Keratinocyte (primary cell): ENCODE data around the gene PTDSS2. TPM values are rescaled to one million over a fixed set of nuclear protein-coding genes. Genes with fewer than 3 reads are reported as not detected.

Experiments
- DNase-seq: peaks from one replicate; pipeline ENCODE4 v3.0.0-alpha.2; 2011; ENCODE audit warnings: low read depth, missing footprints, low spot score
- FAIRE-seq: peaks from 2 replicates; lab custom pipeline; 2011; peaks lifted over from hg19 to GRCh38; lab: Jason Lieb, UNC
- H2AFZ ChIP-seq: 2 replicates; pipeline ENCODE4 v1.6.0; 2012; ENCODE audit warnings: low read length, control low read depth, inconsistent platforms; ENCODE audit not compliant: control insufficient read depth
- H3K27ac ChIP-seq: 2 replicates; pipeline ENCODE4 v1.5.1; 2011; ENCODE audit warnings: low read length; ENCODE audit not compliant: control insufficient read depth, insufficient read depth
- H3K27me3 ChIP-seq: 3 replicates; pipeline ENCODE4 v1.6.0; 2011; ENCODE audit warnings: low read length; ENCODE audit not compliant: control insufficient read depth, insufficient read depth; ENCODE audit errors: extremely low read depth
- H3K36me3 ChIP-seq, 2 experiments: 2 replicates in 1 of 2; 3 replicates in 1 of 2; pipeline ENCODE4 v1.5.1; 2011; ENCODE audit warnings: low read length in 2 of 2, mild to moderate bottlenecking in 1 of 2; ENCODE audit not compliant: control insufficient read depth in 2 of 2, insufficient read depth in 2 of 2; ENCODE audit errors: extremely low read depth in 1 of 2
- H3K4me1 ChIP-seq: 3 replicates; pipeline ENCODE4 v1.5.1; 2011; ENCODE audit warnings: low read length; ENCODE audit not compliant: control insufficient read depth, insufficient read depth; ENCODE audit errors: extremely low read depth
- H3K4me2 ChIP-seq: 3 replicates; pipeline ENCODE4 v1.6.0; 2011; ENCODE audit warnings: low read depth, low read length; ENCODE audit not compliant: control insufficient read depth, insufficient read depth; ENCODE audit errors: extremely low read depth
- H3K4me3 ChIP-seq, 3 experiments: fragments of 200-600 bp in 1 of 3; sonication (generic) in 1 of 3; 2 replicates in 2 of 3; 3 replicates in 1 of 3; pipeline ENCODE4 v1.5.1; 2011 to 2016; ENCODE audit warnings: low read length in 3 of 3, mild to moderate bottlenecking in 3 of 3, control low read depth in 2 of 3, inconsistent platforms in 1 of 3, low read depth in 1 of 3, mixed read lengths in 1 of 3, mixed run types in 1 of 3, moderate library complexity in 1 of 3; ENCODE audit not compliant: control insufficient read depth in 2 of 3, insufficient read depth in 2 of 3; ENCODE audit errors: extremely low read depth in 1 of 3
- H3K79me2 ChIP-seq: 2 replicates; pipeline ENCODE4 v1.6.0; 2012; ENCODE audit warnings: low read length; ENCODE audit not compliant: control insufficient read depth, insufficient read depth
- H3K9ac ChIP-seq: 3 replicates; pipeline ENCODE4 v1.6.0; 2011; ENCODE audit warnings: low read length; ENCODE audit not compliant: control insufficient read depth, insufficient read depth; ENCODE audit errors: extremely low read depth
- H3K9me1 ChIP-seq: 3 replicates; pipeline ENCODE4 v1.6.0; 2011; ENCODE audit warnings: low read length; ENCODE audit not compliant: control insufficient read depth, insufficient read depth; ENCODE audit errors: extremely low read depth
- H3K9me3 ChIP-seq: 2 replicates; pipeline ENCODE4 v1.5.1; 2012; ENCODE audit warnings: low read depth, low read length; ENCODE audit not compliant: control insufficient read depth
- H4K20me1 ChIP-seq: 3 replicates; pipeline ENCODE4 v1.6.0; 2011; ENCODE audit warnings: low read length; ENCODE audit not compliant: control insufficient read depth, insufficient read depth; ENCODE audit errors: extremely low read depth
- EZH2 ChIP-seq: IDR thresholded peaks from one replicate; pipeline ENCODE4 v1.6.1; 2012; ENCODE audit warnings: inconsistent platforms, mild to moderate bottlenecking, low read length, moderate library complexity
- dilution Hi-C: fragments of 300-500 bp; cut with MboI; formaldehyde crosslinking; loops from one replicate; pipeline ENCODE4 v1.7.0; 2020; ENCODE audit warnings: low sequenced_read_pairs; ENCODE audit not compliant: extremely low pct_ligation_motif_present
- polyA plus RNA-seq, 5 experiments: library from polyadenylated mRNA; depleted of rRNA in 3 of 5; stranded (reverse) in 3 of 5; stranded (forward) in 1 of 5; unstranded in 1 of 5; fragments of >200 nt; gene quantifications; 1 replicate in 1 of 5; 2 replicates in 3 of 5; 3 replicates in 1 of 5; pipeline versions ENCODE4 v1.2.1 to v1.2.3, GENCODE V29; 2011 to 2012; ENCODE audit warnings: missing spikeins in 2 of 5, low read depth in 1 of 5, low replicate concordance in 1 of 5
- TF ChIP-seq, protein P1 (sequence below), 3 experiments: IDR thresholded peaks in 1 of 3; conservative IDR thresholded peaks in 1 of 3; optimal IDR thresholded peaks in 1 of 3; 2 replicates in 2 of 3; 3 replicates in 1 of 3; pipeline versions ENCODE3 to v1.5.1; 2011; ENCODE audit warnings: low read length in 3 of 3, mild to moderate bottlenecking in 3 of 3, moderate library complexity in 2 of 3, control low read depth in 1 of 3, inconsistent platforms in 1 of 3; ENCODE audit not compliant: insufficient read depth in 2 of 3; ENCODE audit errors: extremely low read depth in 1 of 3

Gene PTDSS2
- polyA plus RNA-seq, 1 donor (not counting 4 experiments of a cell fraction or from before 2014, with no cell fraction given): 21.6 TPM

DNA sequence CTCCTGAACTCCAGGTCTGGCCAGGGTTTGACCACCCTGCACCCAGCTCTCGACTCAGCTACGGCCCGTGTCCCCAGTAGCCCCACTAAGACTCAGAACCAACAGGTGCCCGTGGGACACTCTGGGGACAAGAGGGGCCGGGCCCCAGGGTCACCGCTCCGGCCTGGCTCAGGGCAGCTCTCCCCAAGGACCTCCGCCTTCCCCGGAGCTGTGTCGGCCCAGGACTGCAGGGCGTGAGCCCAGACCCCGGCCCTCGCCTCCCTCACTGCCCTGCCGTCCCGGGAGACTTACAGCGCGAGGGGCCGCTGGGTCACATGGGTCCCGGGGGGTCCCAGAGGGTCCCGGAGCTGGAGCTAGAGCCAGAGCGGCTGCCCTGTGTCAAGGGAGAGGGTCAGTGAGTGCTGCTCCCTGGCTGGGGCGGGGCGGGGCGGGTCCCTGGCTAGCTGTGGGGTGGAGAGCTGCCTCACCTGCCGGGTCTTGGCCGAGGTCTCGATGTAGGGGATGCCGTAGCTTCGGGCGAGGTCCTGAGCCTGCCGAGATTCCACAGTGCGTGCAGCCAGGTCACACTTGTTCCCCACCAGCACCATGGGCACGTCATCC, 83.0 kb downstream of the PTDSS2 start:
- no peaks in the 10 kb centered on the region for H3K9me1 ChIP-seq
- peaks cover 23% of the 10 kb centered on the region for H3K4me1 ChIP-seq
- dilution Hi-C loops: no loop called here
- no peaks in the 10 kb centered on the region for H3K9me3 ChIP-seq
- H3K4me3 ChIP-seq: no peak overlapping the region
- H3K27ac ChIP-seq: no peak overlapping the region
- TF ChIP-seq, protein P1, sequence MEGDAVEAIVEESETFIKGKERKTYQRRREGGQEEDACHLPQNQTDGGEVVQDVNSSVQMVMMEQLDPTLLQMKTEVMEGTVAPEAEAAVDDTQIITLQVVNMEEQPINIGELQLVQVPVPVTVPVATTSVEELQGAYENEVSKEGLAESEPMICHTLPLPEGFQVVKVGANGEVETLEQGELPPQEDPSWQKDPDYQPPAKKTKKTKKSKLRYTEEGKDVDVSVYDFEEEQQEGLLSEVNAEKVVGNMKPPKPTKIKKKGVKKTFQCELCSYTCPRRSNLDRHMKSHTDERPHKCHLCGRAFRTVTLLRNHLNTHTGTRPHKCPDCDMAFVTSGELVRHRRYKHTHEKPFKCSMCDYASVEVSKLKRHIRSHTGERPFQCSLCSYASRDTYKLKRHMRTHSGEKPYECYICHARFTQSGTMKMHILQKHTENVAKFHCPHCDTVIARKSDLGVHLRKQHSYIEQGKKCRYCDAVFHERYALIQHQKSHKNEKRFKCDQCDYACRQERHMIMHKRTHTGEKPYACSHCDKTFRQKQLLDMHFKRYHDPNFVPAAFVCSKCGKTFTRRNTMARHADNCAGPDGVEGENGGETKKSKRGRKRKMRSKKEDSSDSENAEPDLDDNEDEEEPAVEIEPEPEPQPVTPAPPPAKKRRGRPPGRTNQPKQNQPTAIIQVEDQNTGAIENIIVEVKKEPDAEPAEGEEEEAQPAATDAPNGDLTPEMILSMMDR (optimal IDR thresholded peaks at IDR 0.05 in 1 of 3, IDR thresholded peaks at IDR 0.05 in 1 of 3, conservative IDR thresholded peaks at IDR 0.05 in 1 of 3; ENCODE audit: extremely low read depth in 1 of 3, insufficient read depth in 2 of 3, low read length in 3 of 3): no peak
- no peak for TF ChIP-seq EZH2
- H4K20me1 ChIP-seq: peaks cover 22% of the 10 kb centered on the region
- no peak overlapping the region for H3K4me2 ChIP-seq
- peaks cover 31% of the 10 kb centered on the region for H3K79me2 ChIP-seq
- DNase-seq (no peak), FAIRE-seq (no peak)
- no peaks in the 10 kb centered on the region for H3K27me3 ChIP-seq
- no peak overlapping the region for H3K9ac ChIP-seq
- peaks cover 17 to 27% of the 10 kb centered on the region in 2 experiments for H3K36me3 ChIP-seq
- no peak overlapping the region for H2AFZ ChIP-seq

DNA sequence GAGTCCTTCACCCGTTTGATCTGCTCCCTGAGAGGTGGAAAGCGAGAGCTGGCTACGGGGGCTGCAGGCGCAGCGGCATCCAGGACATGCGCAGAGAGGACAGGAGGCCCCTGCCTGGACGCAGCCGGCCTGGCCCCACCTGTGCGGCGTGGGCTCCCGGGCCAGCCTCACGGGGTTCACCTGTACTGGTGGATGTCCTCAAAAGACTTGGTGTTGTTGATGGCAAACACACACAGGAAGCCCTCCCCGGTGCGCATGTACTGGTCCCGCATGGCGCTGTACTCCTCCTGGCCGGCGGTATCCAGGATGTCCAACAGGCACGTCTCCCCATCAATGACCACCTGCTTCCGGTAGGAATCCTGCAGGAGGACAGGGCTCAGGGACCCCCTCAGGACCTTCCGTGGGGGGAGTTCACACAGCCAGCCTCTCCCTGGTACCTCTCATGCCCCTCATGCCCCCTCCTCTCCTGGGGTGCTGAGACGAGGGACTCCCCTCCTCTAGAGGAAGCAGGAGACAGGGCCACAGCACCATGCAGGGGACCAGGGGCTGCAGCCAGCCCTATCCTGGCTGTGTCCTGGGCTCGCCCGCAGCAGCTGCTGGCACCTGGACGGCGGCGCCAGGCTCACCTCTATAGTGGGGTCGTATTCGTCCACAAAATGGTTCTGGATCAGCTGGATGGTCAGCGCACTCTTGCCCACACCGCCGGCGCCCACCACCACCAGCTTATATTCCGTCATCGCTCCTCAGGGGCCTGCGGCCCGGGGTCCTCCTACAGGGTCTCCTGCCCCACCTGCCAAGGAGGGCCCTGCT, 83.7 kb downstream of the PTDSS2 start:
- Histone ChIP-seq H3K4me2 (peak overlapping the region; percentile 59), H3K9ac (peak overlapping the region; percentile 90), H2AFZ (no peak overlapping the region), H3K79me2 (peaks cover 31% of the 10 kb centered on the region), H3K4me1 (peaks cover 23% of the 10 kb centered on the region), H3K27me3 (peaks cover 6% of the 10 kb centered on the region), H3K27ac (no peak overlapping the region), H3K4me3 (peak overlapping the region; percentile 74 to 96 (median 83)), H3K36me3 (peaks cover 17 to 27% of the 10 kb centered on the region in 2 experiments), H4K20me1 (peaks cover 22% of the 10 kb centered on the region), H3K9me1 (no peaks in the 10 kb centered on the region), H3K9me3 (no peaks in the 10 kb centered on the region)
- FAIRE-seq (no peak), DNase-seq (no peak)
- dilution Hi-C loops: no loop called here
- TF ChIP-seq, protein P1 (optimal IDR thresholded peaks at IDR 0.05 in 1 of 3, IDR thresholded peaks at IDR 0.05 in 1 of 3, conservative IDR thresholded peaks at IDR 0.05 in 1 of 3; ENCODE audit: extremely low read depth in 1 of 3, insufficient read depth in 2 of 3, low read length in 3 of 3): no peak
- no peak for TF ChIP-seq EZH2
